NCI-H510A (cell line): Measurements from ENCODE around the gene PEX19.
"Not testable (repeated sequence)": the region's sequence is repeated elsewhere in the genome, so short reads cannot be mapped to it uniquely, and the experiment has no call there.

Experiments used
- DNase-seq: peaks from one replicate; lab custom pipeline; 2025; lab: John Stamatoyannopoulos, UW

The PEX19 gene, protein sequence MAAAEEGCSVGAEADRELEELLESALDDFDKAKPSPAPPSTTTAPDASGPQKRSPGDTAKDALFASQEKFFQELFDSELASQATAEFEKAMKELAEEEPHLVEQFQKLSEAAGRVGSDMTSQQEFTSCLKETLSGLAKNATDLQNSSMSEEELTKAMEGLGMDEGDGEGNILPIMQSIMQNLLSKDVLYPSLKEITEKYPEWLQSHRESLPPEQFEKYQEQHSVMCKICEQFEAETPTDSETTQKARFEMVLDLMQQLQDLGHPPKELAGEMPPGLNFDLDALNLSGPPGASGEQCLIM

GRCh38 chr1:160284782-160285344, at the start of gene PEX19:
TSS of gene PEX19 (minus strand) at chr1:160285133. CDS start at chr1:160285124, 9 bp downstream.
- peak; percentile 85 for DNase-seq

GRCh38 chr1:160332516-160332915, 47.6 kb upstream of the PEX19 start:
- DNase-seq, result no peak

DNA sequence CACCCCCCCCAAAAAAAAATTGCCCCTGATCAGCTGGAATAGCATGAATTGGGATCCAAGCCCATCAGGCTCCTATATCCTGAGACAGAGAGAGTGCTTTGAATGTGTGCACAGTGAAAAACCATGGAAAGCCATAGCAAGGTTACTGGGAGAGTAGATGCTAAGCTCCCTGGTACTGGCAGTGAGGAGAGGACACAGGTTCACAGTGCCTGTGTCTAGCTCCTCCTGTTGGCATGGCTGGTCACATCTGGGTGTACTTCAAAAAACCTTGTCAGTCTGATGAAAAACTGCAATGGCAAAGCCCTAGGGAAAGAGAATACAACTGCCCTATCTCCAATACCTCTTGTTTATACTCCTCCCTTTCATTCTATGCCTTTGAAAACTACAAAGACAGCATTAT, 45.2 kb upstream of the PEX19 start:
- no peak for DNase-seq

DNA sequence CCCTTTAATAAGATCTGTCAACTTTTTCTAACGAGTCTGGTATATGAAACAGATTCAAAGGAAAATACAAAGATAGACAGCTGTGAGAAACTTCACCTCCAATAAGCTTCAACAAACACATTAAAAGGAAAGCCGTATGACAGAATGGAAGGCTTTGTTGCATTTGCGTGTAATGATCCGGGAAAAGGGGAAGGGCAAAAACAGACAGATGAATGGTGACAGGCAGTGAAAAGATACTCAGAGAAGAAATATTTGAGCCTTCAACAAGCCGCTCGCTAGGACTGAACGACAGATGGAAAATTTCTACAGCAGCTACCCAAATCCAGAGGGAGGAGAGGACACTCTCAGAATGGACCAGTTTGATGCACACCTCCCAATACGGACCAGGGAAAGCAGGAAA, 43.3 kb upstream of the PEX19 start:
- no peak for DNase-seq

GRCh38 chr1:160326418-160326817, 41.5 kb upstream of the PEX19 start:
- no peak for DNase-seq

GRCh38 chr1:160325252-160325651, 40.3 kb upstream of the PEX19 start:
- DNase-seq, result peak; percentile 83

- DNase-seq, result no peak
These were observed 37.9 kb upstream of the PEX19 start for GRCh38 chr1:160322831-160323230.

GRCh38 chr1:160315359-160315758, 30.4 kb upstream of the PEX19 start:
- no peak for DNase-seq

- no peak for DNase-seq
These were observed 24.6 kb upstream of the PEX19 start for GRCh38 chr1:160309571-160309970.

- no peak for DNase-seq
These were observed 24.2 kb upstream of the PEX19 start for GRCh38 chr1:160309185-160309557.

DNA sequence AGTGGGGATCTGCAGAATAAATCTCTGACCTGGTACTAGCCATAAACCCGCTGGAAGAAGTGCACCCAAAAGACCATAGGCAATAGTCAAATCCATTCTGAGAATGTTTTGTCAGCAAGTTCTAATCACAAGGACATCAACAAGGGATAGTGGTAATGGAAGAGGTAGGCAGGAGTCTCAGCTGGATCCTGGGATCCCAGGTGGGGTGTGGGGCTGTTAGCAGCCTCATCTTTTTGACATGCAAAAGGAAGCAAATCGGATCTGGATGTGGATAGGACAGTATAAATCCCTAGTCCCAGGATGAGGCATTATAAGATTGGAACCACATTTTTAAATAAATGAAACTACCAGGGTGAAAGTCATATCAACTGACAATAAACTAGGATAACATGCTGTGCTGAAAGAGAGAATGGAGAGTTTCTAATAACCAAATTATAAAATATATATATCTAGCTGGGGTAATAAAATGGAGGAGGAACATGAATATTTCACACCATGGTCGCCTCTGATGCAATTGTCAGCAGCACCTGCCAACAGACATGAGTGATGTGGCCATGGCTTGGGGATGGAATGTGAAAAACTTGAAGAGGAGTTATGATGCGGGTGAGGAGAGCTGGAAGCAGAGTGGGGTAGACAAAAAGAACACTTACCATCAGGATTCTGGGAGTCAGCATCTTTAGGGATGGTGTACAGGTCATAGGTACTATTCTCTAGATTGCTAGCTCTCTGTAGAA, 23.7 kb upstream of the PEX19 start:
- DNase-seq, result no peak

DNA sequence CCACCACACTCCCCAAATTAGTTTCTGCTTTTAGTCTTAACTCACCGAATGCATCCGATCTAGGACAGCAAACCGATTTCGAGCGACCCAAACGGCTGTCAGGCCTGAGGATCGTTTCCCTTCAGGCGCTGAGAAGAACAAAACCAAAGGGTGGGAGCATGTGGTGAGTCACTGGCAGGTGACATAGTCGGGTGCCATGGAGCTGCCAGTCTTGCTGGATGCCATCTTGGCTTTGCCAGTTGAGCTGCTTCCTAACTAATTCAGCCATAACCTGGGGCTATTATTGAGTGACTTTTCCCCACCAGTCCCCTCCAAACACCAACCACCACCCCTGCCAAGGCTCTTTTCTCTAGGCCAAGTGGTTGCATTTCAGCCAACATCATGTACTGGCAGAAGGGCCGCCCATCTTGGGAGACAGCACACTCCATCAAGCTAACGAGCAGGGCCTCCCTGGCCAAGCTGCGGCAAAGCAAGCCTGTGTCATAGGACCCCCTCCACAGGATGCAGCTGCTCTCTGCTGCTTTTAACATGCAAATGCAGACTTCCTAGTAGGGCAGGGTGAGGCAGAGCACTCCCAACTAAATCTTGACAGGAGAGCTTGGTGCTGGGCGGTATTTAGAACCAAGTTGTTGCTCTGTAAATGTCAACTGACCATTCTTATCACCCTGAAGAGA, 22.3 kb upstream of the PEX19 start:
- no peak for DNase-seq

DNA sequence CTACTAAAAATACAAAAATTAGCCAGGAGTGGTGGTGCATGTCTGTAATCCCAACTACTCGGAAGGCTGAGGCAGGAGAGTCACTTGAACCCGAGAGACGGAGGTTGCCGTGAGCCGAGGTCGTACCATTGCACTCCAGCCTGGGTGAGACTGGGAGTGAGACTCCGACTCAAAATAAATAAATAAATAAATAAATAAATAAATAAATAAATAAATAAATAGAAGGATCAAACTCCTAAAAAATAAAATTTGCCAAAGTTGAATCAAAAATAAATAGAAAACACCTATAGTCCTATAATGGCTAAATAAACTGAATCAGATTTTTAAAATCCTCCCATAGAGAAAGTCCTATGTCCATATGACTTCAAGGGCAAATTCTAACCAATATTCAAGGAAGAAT, 15.2 kb upstream of the PEX19 start:
- DNase-seq, result no peak

DNA sequence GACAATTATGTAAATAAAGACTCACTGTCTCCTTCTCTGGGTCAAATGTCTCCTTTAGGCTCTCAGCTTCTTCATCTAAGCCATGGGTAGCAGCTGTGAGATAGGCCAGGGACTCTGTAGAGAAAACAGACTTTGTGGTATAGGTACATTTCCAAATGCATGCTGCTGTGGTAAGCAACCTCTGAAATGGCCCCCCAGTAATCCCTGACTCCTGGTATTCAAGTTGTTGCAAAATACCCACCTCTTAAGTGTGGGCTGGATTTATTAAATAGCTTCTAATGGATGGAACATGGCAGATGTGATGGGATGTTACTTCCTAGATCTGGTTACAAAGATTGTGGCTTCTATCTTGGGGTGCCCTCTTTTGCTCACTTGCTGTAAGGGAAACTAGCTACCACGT, 11.1 kb upstream of the PEX19 start:
- no peak for DNase-seq

DNA sequence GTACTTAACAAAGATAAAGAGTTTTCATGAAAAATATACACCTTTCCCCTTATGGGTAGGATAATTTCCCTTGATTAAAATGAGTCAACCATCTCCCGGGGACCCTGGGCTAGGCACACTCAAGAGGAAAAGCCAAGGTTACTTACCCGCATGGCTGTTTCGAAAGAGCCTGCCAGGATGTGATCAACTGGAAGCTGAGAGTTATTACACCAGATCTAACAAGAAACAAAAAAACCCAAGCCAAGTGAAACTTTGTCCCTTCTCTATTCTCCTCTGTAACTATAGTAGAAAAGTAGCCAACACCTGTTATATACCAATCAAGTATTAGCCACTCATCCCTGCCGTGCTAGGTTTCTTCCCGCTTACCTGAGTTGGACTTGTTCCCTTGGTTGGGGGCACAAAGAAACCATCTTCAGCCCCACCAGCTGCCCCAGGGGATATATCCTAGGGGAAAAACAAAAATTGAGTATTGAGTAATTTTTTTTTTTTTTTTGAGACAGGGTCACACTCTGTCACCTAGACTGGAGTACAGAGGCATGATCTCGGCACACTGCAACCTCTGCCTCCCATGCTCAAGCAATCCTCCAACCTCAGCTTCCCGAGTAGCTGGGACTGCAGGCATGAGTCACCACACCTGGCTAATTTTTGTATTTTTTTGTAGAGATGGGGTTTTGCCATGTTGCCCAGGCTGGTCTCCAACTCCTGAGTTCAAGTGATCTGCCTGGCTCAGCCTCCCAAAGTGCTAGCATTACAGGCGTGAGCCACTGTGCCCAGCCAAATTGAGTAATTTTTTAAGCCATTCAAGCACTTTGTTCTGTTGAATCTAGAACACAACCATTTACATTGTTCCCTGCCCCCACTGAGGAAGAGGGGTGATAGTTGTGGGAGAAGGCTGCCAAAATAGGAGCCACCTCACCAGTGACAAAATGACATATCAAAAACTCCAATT, 8.4 kb upstream of the PEX19 start:
- no peak for DNase-seq

- DNase-seq, result peak; percentile 8
These were observed 6.6 kb upstream of the PEX19 start for GRCh38 chr1:160291248-160292220.

- not testable (repeated sequence) for DNase-seq
These were observed 2.8 kb upstream of the PEX19 start for GRCh38 chr1:160287769-160288168.

DNA sequence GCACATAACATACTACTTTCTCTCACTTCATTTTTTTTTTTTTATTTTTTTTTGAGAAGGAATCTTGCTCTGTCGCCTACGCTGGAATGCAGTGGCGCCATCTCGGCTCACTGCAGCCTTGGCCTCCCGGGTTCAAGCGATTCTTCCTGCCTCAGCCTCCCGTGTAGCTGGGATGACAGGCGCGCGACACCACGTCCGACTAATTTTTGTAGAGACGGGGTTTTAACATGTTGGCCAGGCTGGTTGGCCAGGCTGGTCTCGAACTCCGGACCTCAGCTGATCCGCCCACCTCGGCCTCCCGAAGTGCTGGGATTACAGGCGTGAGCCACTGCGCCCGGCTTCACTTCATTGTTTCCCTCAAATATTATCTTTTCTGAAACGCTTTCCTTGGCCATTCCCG, 573 bp upstream of the PEX19 start:
- no peak for DNase-seq

GRCh38 chr1:160284220-160284781, 632 bp downstream of the PEX19 start:
- no peak for DNase-seq

DNA sequence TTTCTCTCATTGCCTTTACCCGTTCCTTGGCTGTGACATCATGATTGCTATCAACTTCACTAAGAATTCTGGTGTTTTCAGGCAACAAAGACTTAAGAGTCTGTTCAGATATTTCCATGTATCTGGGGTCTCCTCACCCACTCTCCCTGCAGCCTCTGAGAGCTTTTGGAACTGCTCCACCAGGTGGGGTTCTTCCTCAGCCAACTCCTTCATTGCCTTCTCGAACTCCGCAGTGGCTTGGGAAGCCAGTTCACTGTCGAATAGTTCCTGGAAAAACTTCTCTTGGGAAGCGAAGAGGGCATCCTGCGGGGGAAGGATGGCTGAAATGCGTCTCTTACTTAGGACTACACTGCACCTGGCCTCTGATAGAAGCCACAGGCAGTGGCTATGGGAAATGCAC, 2.1 kb downstream of the PEX19 start:
- no peak for DNase-seq
